Common myeloid progenitor, CD34-positive (primary cell): ENCODE data around the gene USF3.

Experiments used
- CTCF ChIA-PET: fragments of 350-600 bp; sonication (Branson Sonifier 250); formaldehyde crosslinking; loops from one replicate; lab custom pipeline; 2021; ENCODE audit warnings: antibody characterized with exemption; lab: Charles Lee
- POLR2A ChIA-PET: fragments of 350-600 bp; sonication (Branson Sonifier 250); formaldehyde crosslinking; loops from one replicate; lab custom pipeline; 2021; ENCODE audit warnings: antibody characterized with exemption; lab: Charles Lee
- DNase-seq, 3 donors: peaks; one replicate each; pipeline versions ENCODE4 v3.0.0 to v3.0.0-alpha.2; 2013
- H3K27ac ChIP-seq, 2 experiments: 1 replicate in 1 of 2; 2 replicates in 1 of 2; pipeline ENCODE4 v1.7.0; 2013; ENCODE audit warnings: inconsistent platforms in 2 of 2, low read length in 2 of 2, mild to moderate bottlenecking in 2 of 2, low read depth in 1 of 2, moderate library complexity in 1 of 2; ENCODE audit not compliant: severe bottlenecking in 2 of 2, insufficient read depth in 1 of 2, poor library complexity in 1 of 2
- H3K27me3 ChIP-seq, 5 experiments: replicated peaks in 2 of 5; 1 replicate in 3 of 5; 2 replicates in 2 of 5; pipeline versions ENCODE4 v1.6.1 to v1.7.0; 2013; ENCODE audit warnings: low read length in 4 of 5, mild to moderate bottlenecking in 2 of 5, moderate library complexity in 2 of 5, inconsistent platforms in 1 of 5; ENCODE audit not compliant: insufficient read depth in 5 of 5, control insufficient read depth in 4 of 5
- H3K36me3 ChIP-seq, 4 experiments: 1 replicate in 2 of 4; 2 replicates in 2 of 4; pipeline versions ENCODE4 v1.6.1 to v1.7.0; 2013; ENCODE audit warnings: low read length in 3 of 4, control low read depth in 1 of 4, mild to moderate bottlenecking in 1 of 4; ENCODE audit not compliant: control insufficient read depth in 4 of 4, insufficient read depth in 4 of 4
- H3K4me1 ChIP-seq, 4 experiments: 1 replicate in 3 of 4; 2 replicates in 1 of 4; pipeline versions ENCODE4 v1.6.1 to v1.7.1; 2013; ENCODE audit warnings: low read length in 3 of 4, mild to moderate bottlenecking in 3 of 4, control low read depth in 1 of 4, inconsistent platforms in 1 of 4, moderate library complexity in 1 of 4; ENCODE audit not compliant: control insufficient read depth in 4 of 4, insufficient read depth in 4 of 4; ENCODE audit errors: control extremely low read depth in 1 of 4
- H3K4me3 ChIP-seq, 7 experiments: 1 replicate in 4 of 7; 2 replicates in 3 of 7; pipeline versions ENCODE4 v1.5.1 to v1.7.0; 2013; ENCODE audit warnings: mild to moderate bottlenecking in 7 of 7, low read length in 6 of 7, moderate library complexity in 6 of 7, inconsistent platforms in 2 of 7, low read depth in 2 of 7, control low read depth in 1 of 7; ENCODE audit not compliant: insufficient read depth in 4 of 7, control insufficient read depth in 1 of 7; ENCODE audit errors: extremely low read depth in 1 of 7
- H3K9me3 ChIP-seq, 5 experiments: 1 replicate in 4 of 5; 2 replicates in 1 of 5; pipeline versions ENCODE4 v1.6.1 to v1.7.1; 2013; ENCODE audit warnings: low read length in 4 of 5, mild to moderate bottlenecking in 2 of 5, inconsistent platforms in 1 of 5, low read depth in 1 of 5, moderate library complexity in 1 of 5; ENCODE audit not compliant: control insufficient read depth in 4 of 5, insufficient read depth in 2 of 5; ENCODE audit errors: control extremely low read depth in 1 of 5
- WGBS: methylation state at CpG from one replicate; pipeline ENCODE4 v1.1.5; 2013; ENCODE audit not compliant: insufficient coverage; 5-methylcytosine and 5-hydroxymethylcytosine counted together

USF3 gene

GRCh38 chr3:113685956-113686721, 10.3 kb downstream of the USF3 start:
- ChIA-PET POLR2A (interaction anchor here (0.6 kb wide), 1 partner anchor 18 kb away, joined by 3 read pairs; no protein-coding TSS in a partner anchor), CTCF (interaction anchor here (1.0 kb wide), 1 partner anchor 8 kb away, joined by 4 read pairs; no protein-coding TSS in a partner anchor)
- Histone ChIP-seq H3K9me3 (peaks cover 0 to 17% (median 11%) of the 10 kb centered on the region in 5 experiments), H3K27me3 (no peaks in the 10 kb centered on the region), H3K4me3 (no peak overlapping the region), H3K27ac (no peak overlapping the region), H3K4me1 (peaks cover 0 to 19% (median 0%) of the 10 kb centered on the region in 4 experiments), H3K36me3 (peaks cover 7 to 16% (median 10%) of the 10 kb centered on the region in 4 experiments)
- no peak for DNase-seq
- WGBS: 100% methylated on average over 1 of the region's 2 CpGs

GRCh38 chr3:113685124-113685523, 11.3 kb downstream of the USF3 start:
- WGBS: 100% methylated on average over 5 of the region's 5 CpGs
- Histone ChIP-seq H3K27ac (no peak overlapping the region), H3K4me1 (peaks cover 0 to 19% (median 0%) of the 10 kb centered on the region in 4 experiments), H3K27me3 (no peaks in the 10 kb centered on the region), H3K4me3 (no peak overlapping the region), H3K36me3 (peaks cover 7 to 16% (median 10%) of the 10 kb centered on the region in 4 experiments), H3K9me3 (peaks cover 0 to 17% (median 11%) of the 10 kb centered on the region in 5 experiments)
- POLR2A ChIA-PET: interaction anchor here (0.6 kb wide), 1 partner anchor 17 kb away, joined by 3 read pairs; no protein-coding TSS in a partner anchor
- CTCF ChIA-PET: interaction anchor here (1.0 kb wide), 1 partner anchor 9 kb away, joined by 4 read pairs; no protein-coding TSS in a partner anchor
- no peak for DNase-seq

- DNase-seq: peak in 2 of 3 donors; percentile 19 to 30
- H3K36me3 ChIP-seq: peaks cover 7 to 16% (median 10%) of the 10 kb centered on the region in 4 experiments
- CTCF ChIA-PET: no interaction called here
- peaks cover 0 to 19% (median 0%) of the 10 kb centered on the region in 4 experiments for H3K4me1 ChIP-seq
- H3K9me3 ChIP-seq: peaks cover 0 to 17% (median 11%) of the 10 kb centered on the region in 5 experiments
- WGBS: no CpG with 5 or more reads among the region's 3 CpGs
- no peak overlapping the region for H3K4me3 ChIP-seq
- no peak overlapping the region for H3K27ac ChIP-seq
- POLR2A ChIA-PET: no interaction called here
- no peaks in the 10 kb centered on the region for H3K27me3 ChIP-seq
These were observed 12.1 kb downstream of the USF3 start for GRCh38 chr3:113684271-113684819.

- POLR2A ChIA-PET: no interaction called here
- Histone ChIP-seq H3K27ac (no peak overlapping the region), H3K4me3 (no peak overlapping the region), H3K36me3 (peaks cover 10 to 19% (median 11%) of the 10 kb centered on the region in 4 experiments), H3K9me3 (peaks cover 0 to 10% (median 4%) of the 10 kb centered on the region in 5 experiments), H3K27me3 (no peaks in the 10 kb centered on the region), H3K4me1 (peaks cover 0 to 5% (median 0%) of the 10 kb centered on the region in 4 experiments)
- peak in 1 of 3 donors; percentile 19 for DNase-seq
- WGBS: 100% methylated on average over 1 of the region's 4 CpGs
- CTCF ChIA-PET: interaction anchor here (0.6 to 1.2 kb wide), 2 partner anchors 15 to 90 kb away, joined by 3 read pairs; no protein-coding TSS in a partner anchor
These were observed 17.7 kb downstream of the USF3 start for GRCh38 chr3:113678773-113679172.

- CTCF ChIA-PET: interaction anchor here (1.2 kb wide), 1 partner anchor 16 kb away, joined by 3 read pairs; no protein-coding TSS in a partner anchor
These were observed 18.7 kb downstream of the USF3 start for GRCh38 chr3:113677737-113678136.

GRCh38 chr3:113676261-113676660, 20.2 kb downstream of the USF3 start:
- no CpG with 5 or more reads among the region's 3 CpGs for WGBS
- Histone ChIP-seq H3K9me3 (peaks cover 0 to 10% (median 0%) of the 10 kb centered on the region in 5 experiments), H3K36me3 (peaks cover 12 to 27% (median 18%) of the 10 kb centered on the region in 4 experiments), H3K4me3 (no peak overlapping the region), H3K27me3 (no peaks in the 10 kb centered on the region), H3K27ac (no peak overlapping the region), H3K4me1 (peaks cover 0 to 5% (median 0%) of the 10 kb centered on the region in 4 experiments)
- peak in 2 of 3 donors; percentile 70 to 73 for DNase-seq
- POLR2A ChIA-PET: no interaction called here
- CTCF ChIA-PET: no interaction called here

More at GRCh38 chr3:113677737-113678136, 18.7 kb downstream of the USF3 start:
- H3K27ac ChIP-seq: no peak overlapping the region
- POLR2A ChIA-PET: no interaction called here
- no peaks in the 10 kb centered on the region for H3K27me3 ChIP-seq
- WGBS: no CpG with 5 or more reads among the region's 1 CpG
- peaks cover 10 to 22% (median 14%) of the 10 kb centered on the region in 4 experiments for H3K36me3 ChIP-seq
- H3K4me3 ChIP-seq: no peak overlapping the region
- H3K9me3 ChIP-seq: peaks cover 0 to 10% (median 4%) of the 10 kb centered on the region in 5 experiments
- DNase-seq: no peak
- peaks cover 0 to 5% (median 0%) of the 10 kb centered on the region in 4 experiments for H3K4me1 ChIP-seq
